HepG2 (cell line): Measurements from ENCODE around the gene MYCBPAP. TPM values are rescaled to one million over a fixed set of nuclear protein-coding genes. Genes with fewer than 3 reads are reported as not detected.

Source experiments
- HNF4G ChIP-seq, 2 experiments: sonication (generic) in 1 of 2; formaldehyde crosslinking in 1 of 2; IDR thresholded peaks; 2 replicates each; pipeline versions ENCODE4 v1.4.0 to v1.6.1; 2011 to 2020; ENCODE audit warnings: borderline replicate concordance in 2 of 2, low read depth in 2 of 2, mild to moderate bottlenecking in 2 of 2, low read length in 1 of 2, missing genetic modification reagents in 1 of 2, moderate library complexity in 1 of 2
- HOXA5 ChIP-seq: sonication (generic); formaldehyde crosslinking; IDR thresholded peaks from 2 replicates; pipeline ENCODE4 v1.4.0; 2020; ENCODE audit warnings: missing genetic modification reagents
- HOXA7 ChIP-seq: sonication (generic); formaldehyde crosslinking; IDR thresholded peaks from 2 replicates; pipeline ENCODE4 v1.8.1; 2022; ENCODE audit warnings: mild to moderate bottlenecking, missing genetic modification reagents, moderate library complexity
- JUN ChIP-seq: sonication (generic); formaldehyde crosslinking; IDR thresholded peaks from 2 replicates; pipeline ENCODE4 v1.4.0; 2020; ENCODE audit warnings: mild to moderate bottlenecking, missing genetic modification reagents
- JUNB ChIP-seq: sonication (generic); formaldehyde crosslinking; IDR thresholded peaks from 2 replicates; pipeline ENCODE4 v1.8.0; 2022; ENCODE audit warnings: missing genetic modification reagents, mild to moderate bottlenecking, borderline replicate concordance
- KDM4B ChIP-seq: sonication (generic); formaldehyde crosslinking; IDR thresholded peaks from 2 replicates; pipeline ENCODE4 v1.4.0; 2020; ENCODE audit warnings: missing genetic modification reagents
- KLF11 ChIP-seq: IDR thresholded peaks from 2 replicates; pipeline ENCODE4 v1.6.1; 2016; ENCODE audit warnings: missing compliant biosample characterization
- KLF15 ChIP-seq: sonication (generic); formaldehyde crosslinking; IDR thresholded peaks from 2 replicates; pipeline ENCODE4 v1.8.1; 2023; ENCODE audit warnings: borderline replicate concordance, mild to moderate bottlenecking, inconsistent platforms, missing genetic modification reagents, mixed read lengths
- MAX ChIP-seq: IDR thresholded peaks from 2 replicates; pipeline ENCODE4 v1.6.1; 2012; ENCODE audit warnings: inconsistent platforms
- MTERF4 ChIP-seq: sonication (generic); formaldehyde crosslinking; IDR thresholded peaks from 2 replicates; pipeline ENCODE4 v1.8.0; 2023; ENCODE audit warnings: mild to moderate bottlenecking, missing genetic modification reagents
- MXD4 ChIP-seq: IDR thresholded peaks from 2 replicates; pipeline ENCODE4 v1.6.1; 2016; ENCODE audit warnings: mild to moderate bottlenecking, missing biosample characterization, missing genetic modification reagents
- POLR2A ChIP-seq, 2 experiments: IDR thresholded peaks; 2 replicates each; pipeline ENCODE4 v1.6.1; 2011; ENCODE audit warnings: low read depth in 2 of 2, low read length in 2 of 2, mild to moderate bottlenecking in 1 of 2, moderate library complexity in 1 of 2; ENCODE audit not compliant: insufficient read depth in 1 of 2
- RBM39 ChIP-seq: fragments of 200-400 bp; formaldehyde crosslinking; IDR thresholded peaks from one replicate; pipeline ENCODE4 v1.6.1; 2018; ENCODE audit warnings: antibody characterized with exemption, mild to moderate bottlenecking, low read depth, low read length; ENCODE audit not compliant: poor library complexity, severe bottlenecking
- STAT5B ChIP-seq: sonication (generic); formaldehyde crosslinking; IDR thresholded peaks from 2 replicates; pipeline ENCODE4 v1.4.0; 2020; ENCODE audit warnings: missing genetic modification reagents
- TOE1 ChIP-seq: sonication (generic); formaldehyde crosslinking; IDR thresholded peaks from 2 replicates; pipeline ENCODE4 v1.4.0; 2020; ENCODE audit warnings: mild to moderate bottlenecking, missing genetic modification reagents
- U2AF1 ChIP-seq: fragments of 200-400 bp; formaldehyde crosslinking; optimal IDR thresholded peaks from 2 replicates; pipeline ENCODE3; 2017; ENCODE audit warnings: mild to moderate bottlenecking, low read depth, low read length
- ZBTB34 ChIP-seq: sonication (generic); formaldehyde crosslinking; IDR thresholded peaks from 2 replicates; pipeline ENCODE4 v1.8.0; 2022; ENCODE audit warnings: mild to moderate bottlenecking, missing genetic modification reagents
- ZNF597 ChIP-seq: sonication (generic); formaldehyde crosslinking; IDR thresholded peaks from 2 replicates; pipeline ENCODE4 v1.5.0; 2020; ENCODE audit warnings: missing genetic modification reagents
- ZNF670 ChIP-seq: sonication (generic); formaldehyde crosslinking; IDR thresholded peaks from 2 replicates; pipeline ENCODE4 v1.8.0; 2022; ENCODE audit warnings: mild to moderate bottlenecking, missing genetic modification reagents, borderline replicate concordance
- ZNF687 ChIP-seq: sonication (generic); formaldehyde crosslinking; IDR thresholded peaks from 2 replicates; pipeline ENCODE4 v1.5.1; 2020; ENCODE audit warnings: mild to moderate bottlenecking, missing genetic modification reagents, moderate library complexity
- polyA plus RNA-seq, 8 experiments: library from polyadenylated mRNA; depleted of rRNA in 3 of 8; stranded (reverse) in 7 of 8; unstranded in 1 of 8; fragments of >200 nt; fragmentation: Illumina TruSeq in 4 of 8; extraction: Trizol in 4 of 8; gene quantifications; 2 replicates each; pipeline versions ENCODE4 v1.2.1 to v1.2.3, GENCODE V29; 2011 to 2016; ENCODE audit warnings: low read depth in 4 of 8, missing spikeins in 1 of 8, mixed read lengths in 1 of 8; ENCODE audit not compliant: insufficient read depth in 1 of 8
- total RNA-seq, 5 experiments: library from RNA; depleted of rRNA; stranded (reverse); fragments of >200 nt; fragmentation: Illumina TruSeq; extraction: Trizol; gene quantifications; 2 replicates each; pipeline ENCODE4 v1.2.3, GENCODE V29; 2016; ENCODE audit warnings: low read depth in 1 of 5

Gene MYCBPAP
- total and polyA plus RNA-seq, 2 of the 13 experiments (the other 11 are each of a cell fraction or from before 2014, with no cell fraction given): 0.22 to 0.24 TPM

- TF ChIP-seq MAX (peak; percentile 75), HNF4G (IDR thresholded peaks at IDR 0.05; ENCODE audit: borderline replicate concordance, low read depth, low read length) (no peak), HNF4G (CRISPR knock-in tag; IDR thresholded peaks at IDR 0.05; ENCODE audit: borderline replicate concordance, low read depth) (no peak), MXD4 (no peak; the same call in 1 of the 2 replicates), ZNF597 (CRISPR knock-in tag) (no peak), KLF11 (CRISPR knock-in tag) (no peak), KLF15 (CRISPR knock-in tag) (no peak), JUN (no peak), ZNF687 (CRISPR knock-in tag) (peak; percentile 55; the same call in 1 of the 2 replicates), RBM39 (no peak), JUNB (no peak), MTERF4 (CRISPR knock-in tag) (peak; percentile 60), ZNF670 (CRISPR knock-in tag) (no peak), TOE1 (no peak), HOXA5 (CRISPR knock-in tag) (no peak), POLR2A (IDR thresholded peaks at IDR 0.05; ENCODE audit: insufficient read depth in 1 of 2, low read depth in 2 of 2, low read length in 2 of 2) (peak in 1 of 2 experiments; percentile 59; a peak in 1 of 4 replicates), U2AF1 (no peak), HOXA7 (CRISPR knock-in tag) (no peak), ZBTB34 (CRISPR knock-in tag) (no peak), STAT5B (no peak), KDM4B (CRISPR knock-in tag) (no peak)
Observed at GRCh38 chr17:50517504-50518383, 9.5 kb downstream of the MYCBPAP start (continued).
